Measurements from ENCODE around the gene KIFAP3. TPM values are rescaled to one million over a fixed set of nuclear protein-coding genes. Genes with fewer than 3 reads are reported as not detected.
"Not testable (repeated sequence)": the region's sequence is repeated elsewhere in the genome, so short reads cannot be mapped to it uniquely, and the experiment has no call there.

KIFAP3 gene
- total RNA-seq, 1 donor from 2014 or later = 31.0 TPM

DNA sequence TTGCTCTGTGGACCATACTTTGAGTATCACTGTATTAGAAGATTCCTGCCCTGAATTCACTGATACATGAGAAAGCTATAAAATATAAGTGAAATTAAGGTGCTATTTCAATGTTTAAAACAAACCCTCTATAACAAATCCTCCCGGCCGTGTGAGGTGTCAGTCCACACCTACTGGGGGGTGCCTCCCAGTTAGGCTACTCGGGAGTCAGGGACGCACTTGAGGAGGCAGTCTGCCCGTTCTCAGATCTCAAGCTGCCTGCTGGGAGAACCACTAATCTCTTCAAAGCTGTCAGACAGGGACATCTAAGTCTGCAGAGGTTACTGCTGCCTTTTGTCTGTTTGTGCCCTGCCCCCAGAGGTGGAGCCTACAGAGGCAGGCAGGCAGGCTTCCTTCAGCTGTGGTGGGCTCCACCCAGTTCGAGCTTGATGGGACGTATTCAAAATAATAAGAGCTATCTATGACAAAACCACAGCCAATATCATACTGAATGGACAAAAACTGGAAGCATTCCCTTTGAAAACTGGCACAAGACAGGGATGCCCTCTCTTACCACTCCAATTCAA is 71.1 kb downstream of the KIFAP3 start:
- ATAC-seq; intact Hi-C loops (cut with DNase I); DNase-seq (ENCODE audit: missing footprints): not testable (repeated sequence)

DNA sequence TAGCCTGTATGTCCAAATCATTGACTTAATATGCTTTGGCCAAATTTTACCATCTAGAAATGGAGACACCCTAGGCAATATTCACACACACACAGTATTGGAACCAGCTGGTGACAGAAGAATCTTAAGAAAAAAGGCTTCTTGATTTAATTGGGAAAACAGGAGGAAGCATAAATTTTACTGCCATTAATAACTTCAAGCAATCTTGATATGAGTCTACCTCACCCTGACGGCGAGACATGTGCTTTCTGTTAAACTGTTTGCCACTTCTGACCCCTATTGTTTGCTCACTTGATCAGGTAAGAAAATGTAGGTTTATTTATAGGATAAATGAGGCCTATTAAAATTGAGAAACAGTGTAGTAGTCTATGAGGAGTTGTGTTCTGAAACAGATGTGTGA is 73.2 kb downstream of the KIFAP3 start:
- ATAC-seq = no peak
- DNase-seq (ENCODE audit: missing footprints) = no peak
- intact Hi-C loops (cut with DNase I) = no loop called here

DNA sequence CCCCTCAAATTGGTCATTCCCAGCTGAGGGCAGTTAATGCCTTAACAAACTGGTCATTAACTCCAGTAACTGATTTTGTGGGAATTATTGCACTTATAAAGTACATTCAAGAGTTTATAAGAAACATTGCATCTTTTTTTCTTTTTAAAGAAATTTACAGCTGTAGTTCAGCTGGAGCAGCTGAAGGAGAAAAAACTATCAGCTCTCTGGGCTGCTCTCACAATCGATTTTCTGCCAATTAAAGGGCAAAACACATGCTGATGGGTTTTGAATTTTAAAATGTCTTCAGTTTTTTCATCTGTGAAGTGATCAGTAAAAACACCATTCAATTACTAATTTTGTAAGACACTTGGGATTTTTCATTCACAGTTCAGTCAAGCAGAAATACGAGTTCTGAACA is 74.7 kb downstream of the KIFAP3 start:
- ATAC-seq (no peak), DNase-seq (ENCODE audit: missing footprints) (no peak)
- intact Hi-C loops (cut with DNase I) = no loop called here

DNA sequence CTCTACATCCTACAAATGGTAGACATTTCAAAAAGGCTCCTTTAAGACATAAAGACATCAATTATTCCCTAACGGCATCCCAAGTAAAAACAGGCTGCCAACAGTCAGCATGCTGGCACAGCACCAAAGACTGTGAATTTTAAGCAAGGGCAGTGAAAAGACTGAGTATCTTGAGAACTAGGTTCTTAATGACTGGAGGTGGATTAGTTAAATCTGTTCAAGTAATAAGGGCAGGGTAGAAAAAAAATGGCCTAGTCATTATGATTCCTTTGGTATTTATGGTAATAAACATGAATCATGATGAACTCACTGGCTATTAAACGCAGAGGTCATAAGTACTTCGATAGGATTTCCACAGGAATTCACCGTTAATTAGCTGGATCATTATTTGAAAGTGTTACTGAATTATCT is 75.2 kb downstream of the KIFAP3 start:
- ATAC-seq (no peak), DNase-seq (ENCODE audit: missing footprints) (no peak)
- intact Hi-C loops (cut with DNase I) = no loop called here

DNA sequence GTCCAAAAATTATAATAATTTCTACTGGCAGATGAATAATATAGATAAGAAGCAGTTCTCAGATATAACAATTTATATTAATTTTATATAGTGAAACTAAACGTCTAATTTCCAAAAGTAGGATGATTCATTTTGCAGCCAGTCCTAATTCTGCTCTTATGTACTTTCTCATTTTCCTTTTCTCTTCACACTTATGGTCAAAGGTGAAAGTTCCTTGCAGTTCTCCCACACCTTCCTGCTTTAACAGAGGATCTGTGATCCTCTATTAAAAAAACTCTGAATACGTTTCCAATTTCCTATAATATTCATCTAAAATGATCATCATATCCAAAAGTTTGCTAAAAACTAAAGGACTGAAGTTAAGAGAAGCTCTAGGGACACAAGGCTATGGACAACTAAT is 78.5 kb downstream of the KIFAP3 start:
- DNase-seq (ENCODE audit: missing footprints) (no peak), ATAC-seq (no peak)
- intact Hi-C loops (cut with DNase I) = no loop called here

DNA sequence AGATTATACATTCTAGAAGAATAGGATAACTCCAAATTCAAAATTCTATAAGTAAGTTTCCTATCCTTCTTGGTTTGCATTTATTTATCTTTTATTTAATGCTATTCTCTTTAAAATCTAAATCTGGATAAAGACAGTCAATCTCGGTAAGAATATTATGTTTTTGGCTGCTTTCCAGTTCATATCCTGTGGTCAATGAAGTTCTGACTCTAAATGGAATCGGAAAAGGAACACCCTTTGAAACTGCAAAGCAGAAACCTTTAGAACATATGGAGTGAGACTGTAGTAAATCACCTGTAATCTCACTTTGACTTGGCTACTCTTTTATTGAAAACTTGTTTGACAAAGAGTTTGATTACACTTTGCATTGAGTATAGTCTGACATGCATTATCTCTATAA is 85.2 kb downstream of the KIFAP3 start:
- intact Hi-C loops (cut with DNase I) = no loop called here
- DNase-seq (ENCODE audit: missing footprints) (no peak), ATAC-seq (no peak)

DNA sequence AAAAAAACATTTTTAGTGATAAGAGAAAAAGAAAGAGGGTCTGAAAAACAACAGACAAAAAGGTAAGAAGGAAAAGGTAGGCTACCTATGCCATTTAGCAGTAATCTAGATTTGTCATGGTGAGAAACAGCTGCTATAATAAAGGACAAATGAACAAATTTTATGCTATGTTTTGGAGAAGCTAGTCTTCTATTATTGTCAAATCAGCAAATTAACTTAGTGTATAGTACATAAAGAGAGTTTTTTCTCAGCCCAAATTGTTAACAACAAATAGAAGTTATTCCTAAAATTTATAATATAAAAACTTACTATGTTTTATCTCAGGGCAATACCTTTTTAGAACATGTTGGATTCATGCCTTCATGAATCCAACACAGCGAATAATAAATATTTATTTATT is 88.7 kb downstream of the KIFAP3 start:
- intact Hi-C loops (cut with DNase I) = no loop called here
- DNase-seq (ENCODE audit: missing footprints) (no peak), ATAC-seq (no peak)

DNA sequence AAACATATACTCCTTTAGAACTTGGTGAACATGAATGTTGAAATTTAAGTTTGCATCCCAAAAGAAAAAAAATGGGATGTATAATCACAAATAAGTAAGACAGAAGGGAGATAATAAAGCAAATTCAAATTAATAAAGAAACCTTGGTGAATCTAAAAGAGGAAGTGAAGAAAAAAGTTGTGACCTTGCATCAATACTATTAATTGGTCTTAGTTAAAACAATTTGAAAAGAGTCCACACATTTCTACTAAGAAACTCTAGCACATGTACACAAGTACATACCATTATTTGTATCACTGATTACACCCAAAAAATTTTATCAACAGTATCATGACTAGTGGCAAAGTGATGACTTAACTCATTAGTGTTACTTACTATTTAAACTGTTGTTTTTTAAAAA is 100.4 kb downstream of the KIFAP3 start:
- intact Hi-C loops (cut with DNase I) = no loop called here
- DNase-seq (ENCODE audit: missing footprints) (no peak), ATAC-seq (no peak)

DNA sequence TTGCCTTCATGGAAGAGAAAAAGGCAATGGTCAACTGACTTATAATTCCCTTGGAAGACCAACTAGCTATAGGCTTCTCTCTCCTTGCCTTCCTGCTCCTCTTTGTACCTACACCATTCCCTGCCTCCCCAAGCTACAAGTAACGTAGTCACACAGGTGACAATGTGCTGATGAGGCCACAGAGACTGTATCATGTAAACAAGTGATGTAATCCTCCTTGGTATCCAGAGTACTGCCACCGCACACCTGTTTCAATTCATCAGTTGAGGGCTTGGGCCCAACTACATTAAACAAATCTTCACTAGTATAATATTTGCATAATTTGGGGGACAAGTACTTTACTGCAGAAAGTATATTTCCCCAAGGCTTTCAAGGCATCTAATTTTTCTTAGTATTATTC is 104.4 kb downstream of the KIFAP3 start:
- DNase-seq (ENCODE audit: missing footprints) (no peak), ATAC-seq (no peak)
- intact Hi-C loops (cut with DNase I) = no loop called here

DNA sequence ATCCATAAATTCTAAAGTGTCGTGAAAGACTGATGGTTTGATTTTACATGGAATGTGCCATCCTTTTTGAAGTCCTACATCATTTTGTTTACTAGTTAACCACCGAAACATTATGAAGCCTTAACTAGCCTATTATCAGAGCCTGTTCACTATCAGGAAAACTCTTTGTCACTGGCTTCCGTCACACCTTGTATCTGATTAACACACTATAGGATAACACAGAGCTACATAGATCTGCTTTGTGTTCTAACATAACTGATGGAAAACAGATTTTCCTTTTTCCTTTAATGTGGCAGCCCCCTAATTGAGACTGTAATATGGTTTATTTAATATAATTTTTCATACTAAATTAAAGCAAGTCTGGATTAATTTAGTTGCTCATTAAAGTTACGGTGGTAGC is 106.3 kb downstream of the KIFAP3 start:
- intact Hi-C loops (cut with DNase I) = no loop called here
- DNase-seq (ENCODE audit: missing footprints) (no peak), ATAC-seq (no peak)

DNA sequence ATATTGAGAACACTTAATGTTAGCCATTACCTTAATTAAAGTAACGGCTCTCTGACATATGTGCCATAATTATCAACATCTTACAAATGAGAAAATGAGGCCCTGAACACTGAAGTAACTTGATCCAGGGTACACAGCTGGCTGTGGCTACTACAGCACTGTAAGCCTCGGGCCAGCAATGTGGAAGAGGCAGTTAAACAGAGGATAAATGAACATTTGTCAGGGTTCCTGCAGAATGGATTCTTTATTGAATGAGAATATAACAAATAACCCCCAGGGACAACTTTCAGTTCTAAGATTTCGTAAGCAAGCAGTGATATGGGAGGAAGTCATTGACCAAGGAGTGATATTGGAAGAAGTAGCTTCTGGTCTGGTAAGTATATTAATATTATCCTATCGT is 110.3 kb downstream of the KIFAP3 start:
- ATAC-seq (no peak), DNase-seq (ENCODE audit: missing footprints) (no peak)
- intact Hi-C loops (cut with DNase I) = no loop called here

DNA sequence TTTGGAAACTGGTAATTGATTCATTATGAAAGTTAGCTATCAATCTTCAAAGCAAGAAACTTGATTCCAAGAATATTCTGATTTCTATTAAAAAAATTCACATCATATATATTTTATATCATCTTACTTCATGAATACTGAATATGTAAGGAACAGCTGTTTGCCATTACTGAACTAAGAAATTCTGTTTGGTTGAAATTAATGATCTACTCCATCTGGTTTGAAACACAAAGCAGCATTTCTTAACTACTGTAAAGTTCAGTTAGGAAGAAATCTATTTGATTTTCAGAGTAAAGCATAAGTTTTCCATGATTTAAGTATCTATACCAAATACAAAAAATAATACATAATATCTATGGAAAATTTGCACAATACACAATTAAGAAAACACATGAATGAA is 114.8 kb downstream of the KIFAP3 start:
- no peak for DNase-seq (ENCODE audit: missing footprints)
- no peak for ATAC-seq
- intact Hi-C loops (cut with DNase I) = no loop called here

DNA sequence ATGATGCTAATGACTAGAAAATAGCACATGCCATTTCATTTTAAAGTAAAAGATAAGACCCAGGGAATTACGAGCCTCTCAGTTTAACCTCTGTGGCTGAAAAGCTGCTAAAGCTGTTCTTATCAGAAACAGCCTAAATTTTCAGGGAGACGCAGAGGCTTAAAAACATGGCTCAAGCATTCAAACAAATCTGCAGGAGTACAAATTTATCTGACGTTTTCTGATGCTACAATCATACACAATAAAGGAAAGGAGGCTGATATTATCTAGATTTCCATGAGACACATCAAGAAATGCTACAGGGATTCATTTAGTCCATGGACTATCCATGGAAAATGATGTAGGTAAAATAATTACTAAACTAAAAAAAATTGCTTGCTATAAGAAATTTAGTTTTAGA is 115.5 kb downstream of the KIFAP3 start:
- no peak for DNase-seq (ENCODE audit: missing footprints)
- intact Hi-C loops (cut with DNase I) = no loop called here
- no peak for ATAC-seq

DNA sequence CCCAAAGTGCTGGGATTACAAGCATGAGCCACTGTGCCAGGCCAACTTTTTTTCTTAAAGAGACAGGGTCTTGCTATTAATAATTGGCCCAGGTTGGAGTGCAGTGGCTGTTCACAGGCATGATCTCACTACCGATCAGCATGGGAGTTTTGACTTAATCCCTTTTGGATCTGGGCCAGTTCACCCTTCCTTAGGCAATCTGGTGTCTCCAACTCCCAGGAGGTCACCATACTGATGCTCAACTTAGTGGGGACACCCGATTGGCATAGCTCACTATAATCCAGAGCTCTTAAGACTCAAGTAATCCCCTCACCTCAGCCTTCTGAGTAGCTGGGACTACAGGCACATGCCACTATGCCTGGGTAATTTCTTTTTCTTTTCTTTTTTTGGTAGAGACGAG is 116.6 kb downstream of the KIFAP3 start:
- intact Hi-C loops (cut with DNase I) = no loop called here
- DNase-seq (ENCODE audit: missing footprints) (no peak), ATAC-seq (no peak)

DNA sequence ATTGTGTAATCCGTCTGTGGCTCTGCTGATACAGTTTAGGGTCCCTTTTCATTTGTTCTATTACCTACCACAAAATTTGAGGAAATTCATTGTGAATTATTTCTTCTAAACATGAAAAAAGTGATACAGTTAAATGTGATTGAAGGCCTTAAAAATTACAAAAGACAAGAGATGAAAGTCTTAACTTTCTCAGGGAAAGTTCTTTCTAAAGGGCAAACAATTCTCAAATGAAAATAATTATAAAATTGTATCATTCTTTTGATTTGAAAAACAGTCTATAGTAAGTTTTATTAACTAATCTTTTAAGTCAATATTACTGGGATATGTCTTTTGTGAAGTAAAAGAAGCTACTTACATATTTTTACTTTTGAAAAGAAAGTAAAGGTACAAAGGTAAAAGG is 123.4 kb downstream of the KIFAP3 start:
- intact Hi-C loops (cut with DNase I) = no loop called here
- DNase-seq (ENCODE audit: missing footprints) (no peak), ATAC-seq (no peak)

DNA sequence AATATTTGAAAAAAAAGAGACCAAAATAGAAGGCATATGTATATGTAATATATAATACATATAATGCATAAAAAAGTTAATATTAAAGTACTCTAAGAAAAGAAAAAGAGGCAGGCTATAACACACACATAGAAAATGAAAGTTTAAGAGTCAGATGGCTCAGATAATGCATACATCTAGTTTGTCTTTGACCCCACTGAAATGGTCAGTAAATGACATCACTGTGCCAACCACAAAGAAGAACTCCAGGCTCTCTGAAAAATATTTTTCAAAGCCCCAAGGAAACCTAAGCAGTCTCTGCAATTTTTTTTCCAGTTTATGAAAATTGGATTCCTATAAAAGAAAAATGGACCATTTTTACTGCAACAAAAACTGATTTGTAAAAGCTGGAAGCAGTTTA is 125.4 kb downstream of the KIFAP3 start:
- intact Hi-C loops (cut with DNase I) = no loop called here
- no peak for DNase-seq (ENCODE audit: missing footprints)
- no peak for ATAC-seq

DNA sequence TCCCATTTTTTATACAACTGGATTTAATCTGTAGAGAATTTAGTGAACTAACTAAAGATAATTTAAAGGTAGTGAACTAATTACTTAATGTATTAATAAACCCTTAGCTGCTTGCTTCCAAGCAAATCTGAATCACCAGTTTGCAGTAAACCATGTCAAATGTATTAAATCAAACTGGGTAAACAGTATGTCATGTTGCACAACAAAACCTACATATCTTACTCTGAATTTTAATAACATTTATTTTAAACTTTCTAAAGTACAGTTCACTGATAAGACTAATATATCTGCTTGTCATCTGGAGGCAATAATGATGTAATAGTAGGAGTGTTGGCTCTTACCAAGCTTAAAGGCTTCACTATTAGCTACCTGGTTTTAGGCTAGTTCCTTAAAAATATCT is 128.3 kb downstream of the KIFAP3 start:
- ATAC-seq = no peak
- intact Hi-C loops (cut with DNase I) = no loop called here
- DNase-seq (ENCODE audit: missing footprints) = no peak

DNA sequence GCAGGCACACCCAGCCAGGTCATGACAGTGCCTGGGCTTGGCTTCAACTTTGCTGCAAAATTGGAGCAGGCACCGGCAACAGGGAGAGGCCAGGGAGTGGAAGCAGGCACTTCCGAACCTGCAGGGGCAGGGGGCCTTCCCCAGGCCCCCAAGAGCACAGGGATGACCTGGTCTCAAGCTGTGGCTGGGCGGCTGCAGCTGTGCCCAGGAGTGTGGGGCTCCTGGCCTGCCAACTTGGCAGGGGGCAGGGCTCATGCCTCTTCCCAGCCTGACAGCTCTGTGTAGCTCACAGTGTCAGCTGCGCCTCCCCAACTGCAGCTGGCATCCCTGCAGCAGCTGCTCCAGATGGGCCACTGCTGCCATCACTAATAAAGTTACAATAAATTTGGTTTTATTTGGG is 129.3 kb downstream of the KIFAP3 start:
- DNase-seq (ENCODE audit: missing footprints) (peak; percentile 33), ATAC-seq (no peak)
- intact Hi-C loops (cut with DNase I) = no loop called here

DNA sequence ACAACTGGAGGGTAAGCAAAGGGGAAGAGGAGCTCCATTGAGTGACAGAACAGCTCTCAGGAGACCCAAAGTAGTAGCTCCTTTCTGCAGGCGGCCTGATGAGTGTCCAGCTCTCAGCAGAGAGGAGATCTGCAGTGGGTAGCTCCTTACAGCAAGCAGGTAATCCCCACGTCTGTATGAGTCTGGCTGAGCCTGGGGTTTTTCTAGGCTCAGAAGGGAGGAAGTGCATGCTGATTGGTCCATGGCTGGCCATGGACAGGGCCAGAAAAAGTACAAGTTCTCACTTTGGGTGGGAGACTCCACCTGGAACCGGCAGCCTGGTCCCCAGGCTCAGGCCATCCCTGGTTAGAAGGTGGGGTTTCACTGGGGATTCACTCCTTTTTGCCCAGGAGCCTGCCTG is 129.9 kb downstream of the KIFAP3 start:
- intact Hi-C loops (cut with DNase I) = no loop called here
- no peak for DNase-seq (ENCODE audit: missing footprints)
- ATAC-seq = no peak

DNA sequence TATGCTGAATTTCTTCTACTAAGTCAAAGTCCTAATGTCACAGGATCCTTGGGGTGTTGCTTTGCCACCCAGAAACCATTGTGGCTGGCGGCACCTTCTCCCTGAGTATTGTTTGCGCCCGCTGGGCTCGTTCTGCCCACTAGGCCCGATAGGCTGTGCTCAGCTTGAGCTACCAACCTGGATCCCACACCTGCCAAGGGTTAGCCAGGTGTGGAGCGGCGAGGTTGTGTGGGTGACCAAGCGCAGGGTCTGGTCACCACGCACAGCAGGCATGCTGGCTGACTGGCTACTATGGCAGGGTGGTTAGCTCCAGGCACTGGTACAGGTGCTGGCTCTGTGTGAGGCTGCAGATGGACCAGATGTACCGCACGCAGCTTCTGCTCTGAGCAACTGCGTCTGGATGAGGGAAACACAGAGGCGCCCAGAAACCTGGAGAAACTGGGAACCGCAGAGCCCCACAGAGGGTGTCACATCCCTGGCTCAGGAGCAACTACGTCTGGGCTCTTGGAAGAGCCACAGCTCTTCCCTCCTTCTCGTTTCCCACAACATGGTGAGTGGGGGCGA is 130.4 kb downstream of the KIFAP3 start:
- intact Hi-C loops (cut with DNase I) = no loop called here
- DNase-seq (ENCODE audit: missing footprints) (peak; percentile 59), ATAC-seq (no peak)
